Activated CD4-positive, alpha-beta T cell treated with anti-CD3 and anti-CD28 coated beads for 24 hours (primary cell): ENCODE measurements around the gene DUS1L.
A peak's percentile ranks its signal among the peaks of the same experiment; 100 is the strongest.
"Not testable (repeated sequence)": the region's sequence is repeated elsewhere in the genome, so short reads cannot be mapped to it uniquely, and the experiment has no call there.

Experiments
- DNase-seq, 2 donors: peaks; one replicate each; pipeline ENCODE4 v3.0.0-alpha.2; 2020; ENCODE audit warnings: low read depth in 2 of 2

Gene DUS1L

GRCh38 chr17:82039695-82040299 is 25.8 kb downstream of the DUS1L start:
- DNase-seq, result no peak

- DNase-seq, result not testable (repeated sequence)
These were observed 26.7 kb downstream of the DUS1L start for GRCh38 chr17:82038796-82039409.

- DNase-seq, result no peak
These were observed 27.8 kb downstream of the DUS1L start for GRCh38 chr17:82037889-82038195.

GRCh38 chr17:82037092-82037888 is 28.3 kb downstream of the DUS1L start, which contains the start of gene DCXR:
Gene DCXR (minus strand): TSS chr17:82037697. CDS start chr17:82037682, 15 bp downstream.
- DNase-seq, result peak; percentile 88 to 95

GRCh38 chr17:82036634-82037091 is 28.9 kb downstream of the DUS1L start:
- no peak for DNase-seq

- no peak for DNase-seq
These were observed 29.5 kb downstream of the DUS1L start for GRCh38 chr17:82035956-82036633.

GRCh38 chr17:82035488-82035887 is 30.1 kb downstream of the DUS1L start:
- DNase-seq, result no peak

- no peak for DNase-seq
These were observed 31.1 kb downstream of the DUS1L start for GRCh38 chr17:82034371-82035011.

- no peak for DNase-seq
These were observed 32.1 kb downstream of the DUS1L start for GRCh38 chr17:82033359-82034085.

- DNase-seq, result peak in 1 of 2 donors; percentile 36
These were observed 33.5 kb downstream of the DUS1L start for GRCh38 chr17:82031885-82032627.

- DNase-seq, result no peak
These were observed 34.2 kb downstream of the DUS1L start, which contains the start of gene RAC3 for GRCh38 chr17:82031303-82031884. Gene RAC3 (plus strand): TSS chr17:82031678. CDS start chr17:82031762, 84 bp downstream.

- peak; percentile 70 to 79 for DNase-seq
These were observed 34.9 kb downstream of the DUS1L start for GRCh38 chr17:82030470-82031302.

- DNase-seq, result no peak
These were observed 35.6 kb downstream of the DUS1L start for GRCh38 chr17:82029990-82030469.

GRCh38 chr17:82029391-82029790 is 36.2 kb downstream of the DUS1L start:
- DNase-seq, result no peak

- DNase-seq, result no peak
These were observed 36.6 kb downstream of the DUS1L start for GRCh38 chr17:82028966-82029365.

GRCh38 chr17:82028246-82028645 is 37.4 kb downstream of the DUS1L start:
- no peak for DNase-seq

- DNase-seq, result no peak
These were observed 40.0 kb downstream of the DUS1L start for GRCh38 chr17:82025401-82026107.

- no peak for DNase-seq
These were observed 40.7 kb downstream of the DUS1L start for GRCh38 chr17:82024859-82025258.
